T47D (cell line): ENCODE measurements around the gene TGFBRAP1.

Experiments used
- DNase-seq, 2 experiments: peaks; one replicate each; pipeline versions ENCODE4 v3.0.0 to v3.0.0-alpha.2; 2011 to 2012; ENCODE audit warnings: low read depth in 1 of 2, low spot score in 1 of 2
- JUND ChIP-seq: IDR thresholded peaks from 2 replicates; pipeline ENCODE4 v1.6.1; 2012; ENCODE audit warnings: low read depth
- in situ Hi-C: cut with HindIII; loops from 2 replicates; pipeline ENCODE4 v1.10.0; 2016; ENCODE audit warnings: low sequenced_read_pairs, low pct_unique_long_range_greater_than_20kb

Gene TGFBRAP1

DNA sequence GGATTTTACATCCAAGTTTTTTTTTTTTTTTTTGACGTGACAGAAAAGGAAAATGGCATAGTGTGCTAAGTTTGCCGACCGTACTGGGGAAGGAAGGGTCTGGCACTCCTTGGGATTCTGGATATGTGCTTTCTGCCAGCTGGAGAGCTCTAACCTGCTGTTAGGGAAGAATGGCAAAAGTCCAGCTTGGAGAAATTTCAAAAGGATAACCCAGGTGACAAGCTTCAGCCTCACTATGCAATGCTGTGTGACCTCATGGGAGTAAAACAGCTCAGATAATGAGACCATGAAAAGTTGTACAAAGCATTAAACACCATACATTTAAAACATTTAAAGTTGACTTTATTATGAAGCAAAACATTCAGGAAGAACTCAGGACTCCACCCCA is 98.3 kb downstream of the TGFBRAP1 start:
- in situ Hi-C loops: no loop called here
- DNase-seq: no peak
- TF ChIP-seq JUND: no peak

- TF ChIP-seq JUND: no peak
- in situ Hi-C loops: no loop called here
Observed at GRCh38 chr2:105224444-105224843, 105.1 kb downstream of the TGFBRAP1 start.

GRCh38 chr2:105220604-105221003 is 108.9 kb downstream of the TGFBRAP1 start:
- in situ Hi-C loops: no loop called here
- no peak for TF ChIP-seq JUND
- no peak for DNase-seq

More at GRCh38 chr2:105224444-105224843, 105.1 kb downstream of the TGFBRAP1 start:
- DNase-seq: no peak

DNA sequence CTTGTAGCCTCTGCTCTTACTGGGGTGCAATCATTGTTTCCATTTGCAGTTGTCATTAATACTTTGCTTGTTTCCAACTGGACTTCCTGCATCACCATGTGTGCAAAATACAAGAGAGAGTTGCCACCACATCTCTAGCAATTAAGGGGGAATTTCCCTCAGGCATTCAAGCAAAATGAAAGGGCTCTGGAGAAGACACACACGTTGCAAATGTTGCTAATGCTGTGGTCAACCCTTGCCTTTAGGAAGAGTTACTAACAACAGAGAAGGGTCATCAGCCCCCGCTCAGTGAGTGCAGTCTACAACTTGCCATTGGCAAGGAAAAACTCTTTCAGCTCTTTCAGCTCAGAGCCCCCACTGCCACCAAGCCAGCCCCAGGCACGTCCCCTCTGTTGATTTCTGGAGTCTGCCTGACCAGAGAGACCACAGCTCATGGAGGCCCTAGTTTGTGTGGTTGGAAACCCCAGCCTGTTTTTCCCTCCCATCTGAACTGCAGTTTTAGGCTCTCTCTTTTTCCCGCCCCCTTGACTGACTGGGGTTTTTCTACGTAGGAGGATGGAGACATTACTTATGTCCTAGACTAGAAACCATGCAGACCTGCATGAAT is 113.8 kb downstream of the TGFBRAP1 start:
- in situ Hi-C loops: no loop called here
- DNase-seq: no peak
- no peak for TF ChIP-seq JUND
